K562 (cell line): ENCODE results near the gene SLC20A1.

Source experiments
- ATF4 ChIP-seq: fragments of 450-650 bp; formaldehyde crosslinking; IDR thresholded peaks from 2 replicates; pipeline ENCODE4 v1.4.0; 2022; ENCODE audit warnings: mild to moderate bottlenecking, moderate library complexity
- JUN ChIP-seq, 2 experiments: sonication (generic) in 1 of 2; formaldehyde crosslinking in 1 of 2; IDR thresholded peaks; 2 replicates each; pipeline versions ENCODE4 v1.6.1 to v1.8.0; 2012 to 2022; ENCODE audit warnings: borderline replicate concordance in 2 of 2, mild to moderate bottlenecking in 2 of 2, improper control_type of control experiment in 1 of 2, low read depth in 1 of 2, low read length in 1 of 2, missing genetic modification reagents in 1 of 2
- MEIS2 ChIP-seq: fragments of 450-650 bp; IDR thresholded peaks from 2 replicates; pipeline ENCODE4 v1.6.1; 2014; ENCODE audit warnings: mild to moderate bottlenecking; ENCODE audit not compliant: partially characterized antibody
- POLR2G ChIP-seq: fragments of 200-400 bp; formaldehyde crosslinking; IDR thresholded peaks from 2 replicates; pipeline ENCODE4 v1.6.1; 2017; ENCODE audit warnings: low read depth, mild to moderate bottlenecking, antibody characterized with exemption, low read length, moderate library complexity
- TBP ChIP-seq: optimal IDR thresholded peaks from 2 replicates; pipeline ENCODE3; 2011; ENCODE audit warnings: low read depth, low read length, improper control_type of control experiment
- ZBED1 ChIP-seq: IDR thresholded peaks from 2 replicates; pipeline ENCODE4 v1.6.1; 2014

GRCh38 chr2:112656679-112657078, 10.9 kb downstream of the SLC20A1 start:
- TF ChIP-seq TBP (no peak), MEIS2 (peak; percentile 15), POLR2G (peak; percentile 10; the same call in 1 of the 2 replicates), ATF4 (no peak), ZBED1 (no peak), JUN (IDR thresholded peaks at IDR 0.05; ENCODE audit: borderline replicate concordance, low read depth, low read length) (no peak), JUN (CRISPR knock-in tag; IDR thresholded peaks at IDR 0.05; ENCODE audit: borderline replicate concordance) (no peak)
